ENCODE measurements around the gene NINL. TPM values are rescaled to one million over a fixed set of nuclear protein-coding genes. Genes with fewer than 3 reads are reported as not detected.

Gene NINL
- total RNA-seq, 4 donors from 2014 or later = 3.1 to 9.7 (median 5.7) TPM

DNA sequence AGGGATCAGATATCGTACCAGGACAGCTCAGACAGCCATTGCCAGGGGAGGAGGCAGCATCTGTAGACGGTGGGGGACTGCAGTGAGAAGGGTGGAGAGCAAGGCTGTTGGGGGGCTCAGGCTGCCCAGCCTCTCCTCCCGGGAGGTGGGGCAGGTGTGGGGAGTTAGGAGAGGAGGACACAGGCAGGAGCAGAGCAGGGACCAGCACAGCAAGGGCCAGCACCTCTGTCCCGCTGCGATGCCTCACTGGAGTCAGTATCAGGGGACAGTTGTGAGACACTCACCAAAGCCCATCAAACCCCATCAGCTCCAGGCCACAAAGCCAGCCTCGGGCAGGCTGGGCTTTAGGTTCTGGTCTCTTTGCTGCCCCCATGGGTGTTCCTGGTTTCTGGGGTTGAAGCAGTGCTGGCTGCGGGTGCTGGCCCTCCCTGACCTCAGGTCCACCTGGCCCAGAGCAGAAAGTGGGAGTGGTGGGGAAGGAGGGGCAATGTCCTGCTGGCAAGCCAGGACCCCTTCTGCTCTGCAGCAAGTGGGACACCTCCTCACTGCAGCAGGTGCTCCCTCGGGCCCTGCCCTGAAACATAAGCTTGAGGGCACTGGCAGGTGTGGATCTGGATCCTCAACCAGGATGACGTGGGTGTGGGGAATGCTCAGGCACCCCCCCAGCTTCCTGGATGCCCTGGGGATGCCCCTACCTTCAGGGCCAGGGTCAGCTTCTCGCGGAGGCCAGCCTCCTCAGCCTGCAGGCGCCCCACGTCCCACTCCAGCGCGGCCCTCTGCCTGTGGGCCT is 94.5 kb downstream of the NINL start:
- H3K4me3 ChIP-seq = no peak overlapping the region
- H3K36me3 ChIP-seq = no peaks in the 10 kb centered on the region
- no peaks in the 10 kb centered on the region for H3K4me1 ChIP-seq
- H3K27ac ChIP-seq = no peak overlapping the region
- intact Hi-C loops (cut with DNase I; ENCODE audit: low total_unique reads) (no loop called here), in situ Hi-C loops (cut with MboI; ENCODE audit: low pct_ligation_motif_present in 1 of 4, low pct_unique_long_range_greater_than_20kb in 1 of 4, low sequenced_read_pairs in 3 of 4) (no loop called here)
- H3K9me3 ChIP-seq = no peaks in the 10 kb centered on the region
- H3K27me3 ChIP-seq = no peaks in the 10 kb centered on the region
- WGBS, 2 donors (ENCODE audit: low coverage in 1 of 2) = 82 to 86% methylated on average over 2 to 15 of the region's 15 CpGs
- no peak for DNase-seq
- no peak for TF ChIP-seq POLR2A (IDR thresholded peaks at IDR 0.05)

DNA sequence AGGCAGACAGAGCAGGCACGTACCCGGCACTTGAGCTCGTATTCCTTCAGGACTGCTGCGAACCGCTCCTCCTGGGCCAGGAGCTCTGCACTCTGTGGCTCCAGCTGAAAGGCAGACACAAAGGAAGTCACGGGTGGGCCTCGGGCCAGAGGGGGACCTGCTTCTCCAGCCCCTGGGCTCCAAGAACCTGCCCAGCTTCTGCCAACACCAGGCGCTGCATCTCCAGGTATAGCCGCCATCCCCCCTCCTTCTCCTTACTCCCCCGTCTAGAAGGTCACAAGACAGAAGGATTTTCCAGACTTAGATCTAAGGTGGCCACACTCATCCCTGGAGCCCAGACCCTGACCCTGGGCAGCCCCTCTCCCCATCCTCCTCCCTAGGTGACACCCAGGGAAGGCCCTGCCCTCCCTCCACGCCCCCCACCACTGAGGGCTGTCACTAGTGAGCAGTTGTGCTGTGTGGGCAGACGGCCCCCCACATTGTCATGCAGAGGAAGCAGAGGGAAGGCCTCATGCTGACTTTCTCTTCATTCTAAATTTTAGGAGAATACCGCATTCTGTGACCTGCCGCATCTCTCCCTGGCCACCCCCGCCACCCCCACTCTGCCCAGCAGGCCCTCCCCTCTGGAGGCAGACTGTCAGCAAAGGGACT is 96.0 kb downstream of the NINL start:
- in situ Hi-C loops (cut with MboI; ENCODE audit: low pct_ligation_motif_present in 1 of 4, low pct_unique_long_range_greater_than_20kb in 1 of 4, low sequenced_read_pairs in 3 of 4) (no loop called here), intact Hi-C loops (cut with DNase I; ENCODE audit: low total_unique reads) (no loop called here)
- Histone ChIP-seq H3K36me3 (no peaks in the 10 kb centered on the region), H3K4me1 (no peaks in the 10 kb centered on the region), H3K4me3 (no peak overlapping the region), H3K9me3 (no peaks in the 10 kb centered on the region), H3K27ac (no peak overlapping the region), H3K27me3 (no peaks in the 10 kb centered on the region)
- 94 to 96% methylated on average over 5 to 14 of the region's 15 CpGs for WGBS, 2 donors (ENCODE audit: low coverage in 1 of 2)
- no peak for DNase-seq
- TF ChIP-seq EP300 (IDR thresholded peaks at IDR 0.05; ENCODE audit: low read depth) (no peak), POLR2A (IDR thresholded peaks at IDR 0.05) (no peak), POLR2AphosphoS5 (IDR thresholded peaks at IDR 0.05) (no peak)
- TF ChIP-seq, protein P1, sequence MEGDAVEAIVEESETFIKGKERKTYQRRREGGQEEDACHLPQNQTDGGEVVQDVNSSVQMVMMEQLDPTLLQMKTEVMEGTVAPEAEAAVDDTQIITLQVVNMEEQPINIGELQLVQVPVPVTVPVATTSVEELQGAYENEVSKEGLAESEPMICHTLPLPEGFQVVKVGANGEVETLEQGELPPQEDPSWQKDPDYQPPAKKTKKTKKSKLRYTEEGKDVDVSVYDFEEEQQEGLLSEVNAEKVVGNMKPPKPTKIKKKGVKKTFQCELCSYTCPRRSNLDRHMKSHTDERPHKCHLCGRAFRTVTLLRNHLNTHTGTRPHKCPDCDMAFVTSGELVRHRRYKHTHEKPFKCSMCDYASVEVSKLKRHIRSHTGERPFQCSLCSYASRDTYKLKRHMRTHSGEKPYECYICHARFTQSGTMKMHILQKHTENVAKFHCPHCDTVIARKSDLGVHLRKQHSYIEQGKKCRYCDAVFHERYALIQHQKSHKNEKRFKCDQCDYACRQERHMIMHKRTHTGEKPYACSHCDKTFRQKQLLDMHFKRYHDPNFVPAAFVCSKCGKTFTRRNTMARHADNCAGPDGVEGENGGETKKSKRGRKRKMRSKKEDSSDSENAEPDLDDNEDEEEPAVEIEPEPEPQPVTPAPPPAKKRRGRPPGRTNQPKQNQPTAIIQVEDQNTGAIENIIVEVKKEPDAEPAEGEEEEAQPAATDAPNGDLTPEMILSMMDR (IDR thresholded peaks at IDR 0.05) = no peak

DNA sequence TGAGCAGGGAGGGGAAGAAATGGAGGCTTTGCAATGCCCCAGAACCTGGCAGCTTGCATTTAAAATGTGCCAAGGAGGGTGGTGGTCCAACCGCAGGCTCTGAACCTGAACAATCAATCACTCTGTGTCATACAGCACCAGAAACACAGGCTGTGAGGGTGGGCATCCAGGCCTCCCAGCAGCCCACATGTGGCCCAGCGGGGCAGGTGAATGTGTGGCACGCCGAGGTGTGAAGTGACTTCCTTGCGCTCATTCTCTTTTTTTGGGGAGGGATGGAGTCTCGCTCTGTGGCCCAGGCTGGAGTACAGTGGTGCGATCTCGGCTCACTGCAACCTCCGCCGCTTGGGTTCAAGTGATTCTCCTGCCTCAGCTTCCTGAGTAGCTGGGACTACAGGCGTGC is 97.4 kb downstream of the NINL start:
- in situ Hi-C loops (cut with MboI; ENCODE audit: low pct_ligation_motif_present in 1 of 4, low pct_unique_long_range_greater_than_20kb in 1 of 4, low sequenced_read_pairs in 3 of 4) = no loop called here
- Histone ChIP-seq H3K9me3 (no peaks in the 10 kb centered on the region), H3K27me3 (no peaks in the 10 kb centered on the region), H3K27ac (no peak overlapping the region), H3K4me1 (no peaks in the 10 kb centered on the region), H3K36me3 (no peaks in the 10 kb centered on the region), H3K4me3 (no peak overlapping the region)
- intact Hi-C loops (cut with DNase I; ENCODE audit: low total_unique reads) = no loop called here
- WGBS, 2 donors (ENCODE audit: low coverage in 1 of 2) = 92% methylated on average over 11 of the region's 11 CpGs; no CpG with 5 or more reads in 1 of the 2 donors
- no peak for DNase-seq
- no peak for TF ChIP-seq POLR2A (IDR thresholded peaks at IDR 0.05)
- TF ChIP-seq POLR2AphosphoS5 (IDR thresholded peaks at IDR 0.05) = no peak

DNA sequence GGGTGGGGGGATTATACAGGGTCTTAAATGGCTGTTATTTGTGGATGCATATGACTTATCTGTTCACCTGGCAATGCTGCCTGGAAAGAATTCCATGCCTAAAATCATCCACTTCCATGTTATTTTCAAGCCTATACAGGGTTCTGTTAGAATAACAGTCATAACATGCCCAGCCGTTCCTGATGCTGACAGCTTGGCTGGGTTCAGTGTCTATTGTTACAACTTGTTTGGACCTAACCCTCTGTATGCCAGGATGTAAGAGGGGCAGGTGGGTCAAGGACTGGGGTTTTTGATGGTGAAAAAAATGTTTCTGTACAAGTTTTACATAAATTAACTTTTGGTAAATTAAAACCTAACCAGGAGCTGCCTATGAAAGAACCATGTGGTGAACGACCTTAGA is 98.0 kb downstream of the NINL start:
- TF ChIP-seq EP300 (IDR thresholded peaks at IDR 0.05; ENCODE audit: low read depth) = no peak
- DNase-seq = no peak
- intact Hi-C loops (cut with DNase I; ENCODE audit: low total_unique reads) = no loop called here
- no peaks in the 10 kb centered on the region for H3K9me3 ChIP-seq
- no peak overlapping the region for H3K4me3 ChIP-seq
- 69 to 74% methylated on average over 2 of the region's 2 CpGs for WGBS, 2 donors (ENCODE audit: low coverage in 1 of 2)
- no peaks in the 10 kb centered on the region for H3K4me1 ChIP-seq
- H3K27me3 ChIP-seq = no peaks in the 10 kb centered on the region
- H3K36me3 ChIP-seq = no peaks in the 10 kb centered on the region
- in situ Hi-C loops (cut with MboI; ENCODE audit: low pct_ligation_motif_present in 1 of 4, low pct_unique_long_range_greater_than_20kb in 1 of 4, low sequenced_read_pairs in 3 of 4) = no loop called here
- no peak overlapping the region for H3K27ac ChIP-seq

DNA sequence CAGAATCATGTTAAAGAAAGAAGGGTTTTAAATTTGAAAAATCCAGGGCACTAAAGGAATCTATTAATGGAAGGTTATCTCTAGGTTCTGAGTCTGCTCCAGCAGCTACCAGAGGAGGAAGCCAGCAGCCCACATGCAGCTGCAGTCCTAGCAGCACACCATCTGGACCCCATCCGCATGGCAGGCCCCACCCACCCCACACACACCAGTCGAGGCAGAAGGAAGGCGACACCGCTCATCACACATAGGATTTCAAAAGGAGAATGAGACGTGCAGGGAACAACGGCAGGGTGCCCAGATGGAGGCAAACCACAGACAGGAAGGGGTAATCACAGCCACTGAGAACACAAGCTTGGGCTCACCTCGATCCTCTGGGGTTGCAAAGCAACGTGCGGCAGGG is 99.0 kb downstream of the NINL start:
- H3K36me3 ChIP-seq = no peaks in the 10 kb centered on the region
- 60% methylated on average over 9 of the region's 9 CpGs; no CpG with 5 or more reads in 1 of the 2 donors for WGBS, 2 donors (ENCODE audit: low coverage in 1 of 2)
- TF ChIP-seq EP300 (IDR thresholded peaks at IDR 0.05; ENCODE audit: low read depth) = no peak
- TF ChIP-seq, protein P1 (IDR thresholded peaks at IDR 0.05) = no peak
- no peak for TF ChIP-seq POLR2AphosphoS5 (IDR thresholded peaks at IDR 0.05)
- no peak for TF ChIP-seq POLR2A (IDR thresholded peaks at IDR 0.05)
- no peaks in the 10 kb centered on the region for H3K27me3 ChIP-seq
- H3K4me1 ChIP-seq = no peaks in the 10 kb centered on the region
- DNase-seq = no peak
- no peak overlapping the region for H3K4me3 ChIP-seq
- H3K9me3 ChIP-seq = no peaks in the 10 kb centered on the region
- no peak overlapping the region for H3K27ac ChIP-seq
- in situ Hi-C loops (cut with MboI; ENCODE audit: low pct_ligation_motif_present in 1 of 4, low pct_unique_long_range_greater_than_20kb in 1 of 4, low sequenced_read_pairs in 3 of 4) = no loop called here
- intact Hi-C loops (cut with DNase I; ENCODE audit: low total_unique reads) = no loop called here
